Muscle layer of colon (tissue), 2 donors: Measurements from ENCODE around the gene PLCXD3.

Experiments used
- H3K27ac ChIP-seq: one replicate; pipeline ENCODE4 v1.7.0; 2013; ENCODE audit warnings: low read depth, mild to moderate bottlenecking, low read length, moderate library complexity
- H3K27me3 ChIP-seq, 2 donors: one replicate each; pipeline ENCODE4 v1.7.0; 2013; ENCODE audit warnings: low read length in 2 of 2, mild to moderate bottlenecking in 2 of 2; ENCODE audit not compliant: insufficient read depth in 2 of 2, control insufficient read depth in 1 of 2
- H3K36me3 ChIP-seq: one replicate; pipeline ENCODE4 v1.7.0; 2013; ENCODE audit warnings: mild to moderate bottlenecking, low read length; ENCODE audit not compliant: insufficient read depth
- H3K4me1 ChIP-seq: one replicate; pipeline ENCODE4 v1.7.0; 2013; ENCODE audit warnings: mild to moderate bottlenecking, low read length; ENCODE audit not compliant: insufficient read depth
- H3K4me3 ChIP-seq, 2 donors: one replicate each; pipeline ENCODE4 v1.7.0; 2013; ENCODE audit warnings: low read length in 2 of 2, low read depth in 1 of 2, mild to moderate bottlenecking in 1 of 2, moderate library complexity in 1 of 2
- H3K9ac ChIP-seq: one replicate; pipeline ENCODE4 v1.7.0; 2013; ENCODE audit warnings: low read length
- H3K9me3 ChIP-seq: one replicate; pipeline ENCODE4 v1.7.0; 2013; ENCODE audit warnings: mild to moderate bottlenecking, low read length
- donor health status: abdominal sarcoma.
- donor health status: Adenocarcinoma of cecum.

Gene PLCXD3

DNA sequence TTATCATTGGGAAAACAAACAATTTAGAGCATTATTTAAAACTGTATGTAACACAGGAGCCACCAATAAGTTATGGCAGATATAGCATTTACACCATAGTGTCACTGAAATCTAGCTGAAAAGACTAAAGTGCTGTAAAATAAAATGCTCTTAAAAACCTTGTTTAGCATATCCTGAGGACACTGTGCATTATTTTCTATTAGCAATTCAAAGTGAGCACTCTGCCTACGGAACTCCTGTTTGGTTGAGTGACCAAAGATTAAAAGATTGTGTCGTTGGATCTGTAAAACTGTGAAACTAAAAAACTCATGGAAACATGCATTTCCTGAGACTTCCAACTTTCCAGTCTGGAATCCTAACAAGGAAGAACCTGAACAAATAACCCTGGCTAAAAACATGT, 201.1 kb downstream of the PLCXD3 start:
- Histone ChIP-seq H3K27ac (no peak overlapping the region), H3K4me1 (no peaks in the 10 kb centered on the region), H3K9ac (no peak overlapping the region), H3K36me3 (no peaks in the 10 kb centered on the region), H3K9me3 (no peaks in the 10 kb centered on the region), H3K4me3 (no peak overlapping the region), H3K27me3 (no peaks in the 10 kb centered on the region)

DNA sequence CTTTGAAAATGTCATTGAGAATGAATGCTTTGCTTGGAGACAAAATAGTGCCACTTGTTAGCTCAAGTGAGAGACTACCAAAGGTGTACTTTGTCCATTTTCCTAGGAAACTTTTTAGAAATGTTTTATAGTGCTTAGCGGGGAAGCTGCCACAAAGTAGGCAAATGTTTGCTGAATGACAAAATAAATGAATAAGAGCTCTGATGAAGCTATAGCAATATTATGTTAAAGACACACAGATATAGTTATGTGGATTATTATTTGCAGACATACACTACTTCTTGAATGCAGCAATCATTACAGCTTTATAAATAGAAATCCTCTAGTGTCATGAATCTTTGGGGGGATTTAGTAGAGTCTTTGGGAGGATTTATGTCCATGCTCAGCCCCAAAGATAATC, 204.4 kb downstream of the PLCXD3 start:
- no peaks in the 10 kb centered on the region for H3K27me3 ChIP-seq
- no peak overlapping the region for H3K9ac ChIP-seq
- H3K4me3 ChIP-seq, result no peak overlapping the region
- no peaks in the 10 kb centered on the region for H3K9me3 ChIP-seq
- H3K36me3 ChIP-seq, result no peaks in the 10 kb centered on the region
- H3K27ac ChIP-seq, result no peak overlapping the region
- no peaks in the 10 kb centered on the region for H3K4me1 ChIP-seq

DNA sequence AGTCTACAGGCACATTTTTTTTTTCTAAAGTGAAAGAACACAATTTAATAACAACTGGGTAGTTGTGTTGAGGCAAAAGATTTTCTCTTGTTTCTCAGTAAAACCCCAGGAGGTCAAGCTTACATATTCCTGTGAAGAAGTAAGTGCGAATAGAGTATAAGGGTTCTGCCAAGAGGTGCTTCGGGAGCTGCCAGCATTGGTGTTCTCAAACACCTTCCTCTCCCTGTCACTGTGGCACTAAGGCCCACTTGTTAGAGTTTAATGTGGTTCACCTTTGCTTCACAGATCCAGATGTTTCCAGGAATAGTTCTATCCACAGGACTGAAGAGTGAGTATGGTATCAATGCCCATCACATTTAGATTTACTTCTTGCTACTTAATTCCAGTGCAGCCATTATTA, 205.3 kb downstream of the PLCXD3 start:
- Histone ChIP-seq H3K27me3 (no peaks in the 10 kb centered on the region), H3K36me3 (no peaks in the 10 kb centered on the region), H3K27ac (no peak overlapping the region), H3K9me3 (no peaks in the 10 kb centered on the region), H3K4me3 (no peak overlapping the region), H3K4me1 (no peaks in the 10 kb centered on the region), H3K9ac (no peak overlapping the region)

DNA sequence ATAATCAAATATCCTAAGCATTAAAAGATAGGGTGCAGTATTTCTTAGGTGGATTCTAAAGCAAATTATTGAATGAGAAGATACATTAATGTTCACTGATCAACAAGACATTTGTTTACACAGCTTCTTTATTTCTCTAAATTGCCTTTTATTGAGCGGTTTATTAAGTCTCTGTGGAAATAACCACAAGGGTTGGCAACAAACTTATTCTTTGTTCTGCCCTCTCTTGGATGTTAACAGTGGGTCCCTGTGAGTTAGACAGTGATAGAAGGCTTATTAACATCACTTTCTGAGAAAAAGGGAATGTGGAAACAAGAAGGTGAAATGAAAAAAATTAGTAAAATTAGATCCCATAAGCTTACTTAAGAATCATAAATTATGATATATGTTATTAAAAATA, 214.3 kb downstream of the PLCXD3 start:
- H3K4me3 ChIP-seq, result no peak overlapping the region
- no peak overlapping the region for H3K27ac ChIP-seq
- no peaks in the 10 kb centered on the region for H3K27me3 ChIP-seq
- no peaks in the 10 kb centered on the region for H3K9me3 ChIP-seq
- H3K36me3 ChIP-seq, result no peaks in the 10 kb centered on the region
- no peaks in the 10 kb centered on the region for H3K4me1 ChIP-seq
- H3K9ac ChIP-seq, result no peak overlapping the region

DNA sequence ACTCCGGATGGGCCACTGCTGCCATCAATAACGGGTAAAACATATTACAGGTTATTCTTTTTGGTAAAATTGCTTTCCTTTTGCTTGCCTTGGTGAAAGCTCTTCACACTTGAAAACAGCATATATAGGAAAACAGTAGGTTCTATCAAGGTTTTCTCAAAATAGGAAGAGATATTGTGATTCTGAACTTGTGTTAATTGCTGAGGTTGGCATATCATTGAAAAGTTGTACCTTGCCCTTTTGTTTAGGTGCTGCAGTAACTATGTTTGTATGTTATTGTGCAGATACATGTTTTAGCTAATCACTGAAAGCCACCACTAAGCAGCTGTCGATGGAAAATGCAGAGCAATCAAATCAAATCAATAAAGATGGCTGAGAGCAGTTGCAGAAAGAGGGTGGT, 219.1 kb downstream of the PLCXD3 start:
- Histone ChIP-seq H3K4me3 (no peak overlapping the region), H3K27ac (no peak overlapping the region), H3K9me3 (no peaks in the 10 kb centered on the region), H3K9ac (no peak overlapping the region), H3K4me1 (no peaks in the 10 kb centered on the region), H3K27me3 (no peaks in the 10 kb centered on the region), H3K36me3 (no peaks in the 10 kb centered on the region)

DNA sequence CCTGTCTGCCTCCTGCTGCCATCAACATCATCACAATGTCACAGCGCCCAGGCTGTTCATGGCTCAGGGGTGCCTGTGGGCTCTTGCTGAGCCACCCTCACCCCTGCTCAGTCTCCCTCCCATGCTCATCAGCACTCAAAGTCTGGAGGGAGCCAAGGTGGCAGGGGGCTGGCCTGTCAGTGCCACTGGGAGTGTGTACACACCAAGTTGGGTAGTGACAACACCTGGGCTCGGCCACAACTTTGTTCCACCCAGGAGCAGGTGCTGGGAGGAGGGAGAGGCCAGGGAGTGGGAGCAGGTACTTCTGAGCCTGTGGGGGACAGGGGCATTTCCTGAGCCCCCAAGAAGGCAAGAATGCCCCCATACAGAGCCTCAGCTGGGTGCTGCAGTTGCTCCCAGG, 219.6 kb downstream of the PLCXD3 start:
- no peaks in the 10 kb centered on the region for H3K36me3 ChIP-seq
- no peak overlapping the region for H3K27ac ChIP-seq
- H3K9me3 ChIP-seq, result no peaks in the 10 kb centered on the region
- no peak overlapping the region for H3K4me3 ChIP-seq
- H3K9ac ChIP-seq, result no peak overlapping the region
- H3K4me1 ChIP-seq, result no peaks in the 10 kb centered on the region
- H3K27me3 ChIP-seq, result no peaks in the 10 kb centered on the region

DNA sequence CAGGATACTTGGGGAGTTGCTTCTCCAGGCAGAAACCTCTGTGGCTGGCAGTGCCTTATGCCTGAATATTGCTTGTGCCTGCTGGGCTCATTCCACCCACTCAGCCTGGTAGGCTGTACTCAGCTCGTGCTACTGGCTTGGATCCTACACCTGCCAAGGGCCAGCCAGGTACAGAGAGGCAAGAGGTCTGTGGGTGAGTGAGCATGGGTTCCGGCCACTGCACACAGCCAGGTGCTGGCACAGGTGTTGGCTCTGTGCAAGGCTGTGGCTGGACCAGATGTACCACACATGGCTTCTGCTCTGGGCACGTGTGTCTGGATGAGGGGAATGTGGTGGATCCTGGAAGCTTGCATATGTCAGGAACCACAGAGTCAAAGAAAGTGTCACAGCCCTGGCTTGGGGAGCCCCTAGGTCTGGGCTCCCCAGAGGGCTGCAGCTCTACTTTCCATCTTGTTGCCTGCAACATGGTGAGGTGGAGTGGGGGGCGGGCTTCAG, 220.4 kb downstream of the PLCXD3 start:
- H3K27me3 ChIP-seq, result no peaks in the 10 kb centered on the region
- no peaks in the 10 kb centered on the region for H3K36me3 ChIP-seq
- no peak overlapping the region for H3K9ac ChIP-seq
- H3K9me3 ChIP-seq, result no peaks in the 10 kb centered on the region
- H3K4me1 ChIP-seq, result no peaks in the 10 kb centered on the region
- H3K27ac ChIP-seq, result no peak overlapping the region
- no peak overlapping the region for H3K4me3 ChIP-seq

DNA sequence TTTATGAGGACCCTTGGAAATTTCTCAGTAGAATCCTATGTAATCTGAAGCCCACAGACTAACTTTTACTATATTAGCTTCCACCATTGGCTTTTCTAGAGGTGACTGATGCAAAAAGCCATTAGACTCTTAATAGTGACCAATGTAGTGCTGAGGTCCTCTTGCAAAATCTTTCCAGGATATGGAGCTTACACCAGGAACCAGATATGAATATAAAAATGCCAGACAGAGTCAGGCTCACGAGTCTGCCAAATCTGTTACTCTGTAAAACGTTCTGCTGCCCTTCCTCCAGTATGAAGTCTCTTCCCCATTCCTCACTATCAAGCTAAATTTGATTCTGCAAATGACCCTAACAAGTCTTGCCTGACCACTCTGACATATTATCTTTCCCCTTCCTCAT, 223.7 kb downstream of the PLCXD3 start:
- Histone ChIP-seq H3K27ac (no peak overlapping the region), H3K4me3 (no peak overlapping the region), H3K36me3 (no peaks in the 10 kb centered on the region), H3K4me1 (no peaks in the 10 kb centered on the region), H3K27me3 (no peaks in the 10 kb centered on the region), H3K9ac (no peak overlapping the region), H3K9me3 (no peaks in the 10 kb centered on the region)

DNA sequence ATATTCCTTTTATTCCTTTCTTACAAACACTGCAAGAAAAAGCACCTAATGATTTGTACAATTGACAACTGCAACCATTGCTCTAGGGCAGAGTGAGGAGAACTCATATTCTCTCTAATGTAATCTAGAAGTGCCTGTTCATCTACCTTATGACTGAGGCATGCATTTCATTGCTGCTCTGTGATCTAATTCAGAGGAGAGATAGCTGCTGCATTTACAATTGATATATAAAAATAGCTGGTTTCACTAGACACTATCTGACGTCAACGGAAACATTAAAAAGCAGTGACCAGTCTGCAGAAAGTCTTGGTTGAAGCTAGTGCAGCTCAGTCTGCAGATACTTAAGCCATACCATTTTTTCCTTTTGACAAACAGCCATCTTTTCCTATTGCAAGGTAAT, 224.2 kb downstream of the PLCXD3 start:
- no peaks in the 10 kb centered on the region for H3K9me3 ChIP-seq
- H3K4me1 ChIP-seq, result no peaks in the 10 kb centered on the region
- H3K4me3 ChIP-seq, result no peak overlapping the region
- no peaks in the 10 kb centered on the region for H3K27me3 ChIP-seq
- H3K27ac ChIP-seq, result no peak overlapping the region
- no peaks in the 10 kb centered on the region for H3K36me3 ChIP-seq
- no peak overlapping the region for H3K9ac ChIP-seq

DNA sequence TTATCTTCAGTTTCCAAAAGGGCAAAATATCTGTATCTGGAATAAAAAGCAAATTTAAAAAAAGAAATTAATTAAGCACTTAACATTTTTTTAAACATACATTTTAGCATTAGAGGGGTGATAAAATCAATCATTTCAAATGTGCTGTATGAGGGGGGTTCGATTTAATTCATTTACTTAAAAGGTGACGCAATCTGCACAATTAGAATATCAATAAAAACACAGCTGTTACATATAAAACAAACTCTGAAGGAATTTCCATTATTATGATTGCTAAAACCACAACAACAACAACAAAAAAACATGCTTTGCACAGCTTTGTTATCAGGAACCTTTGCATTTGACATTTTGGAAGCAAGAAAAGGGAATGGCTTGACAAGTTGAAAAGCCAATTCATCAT, 225.5 kb downstream of the PLCXD3 start:
- Histone ChIP-seq H3K4me3 (no peak overlapping the region), H3K27ac (no peak overlapping the region), H3K9ac (no peak overlapping the region), H3K9me3 (no peaks in the 10 kb centered on the region), H3K4me1 (no peaks in the 10 kb centered on the region), H3K36me3 (no peaks in the 10 kb centered on the region), H3K27me3 (no peaks in the 10 kb centered on the region)

DNA sequence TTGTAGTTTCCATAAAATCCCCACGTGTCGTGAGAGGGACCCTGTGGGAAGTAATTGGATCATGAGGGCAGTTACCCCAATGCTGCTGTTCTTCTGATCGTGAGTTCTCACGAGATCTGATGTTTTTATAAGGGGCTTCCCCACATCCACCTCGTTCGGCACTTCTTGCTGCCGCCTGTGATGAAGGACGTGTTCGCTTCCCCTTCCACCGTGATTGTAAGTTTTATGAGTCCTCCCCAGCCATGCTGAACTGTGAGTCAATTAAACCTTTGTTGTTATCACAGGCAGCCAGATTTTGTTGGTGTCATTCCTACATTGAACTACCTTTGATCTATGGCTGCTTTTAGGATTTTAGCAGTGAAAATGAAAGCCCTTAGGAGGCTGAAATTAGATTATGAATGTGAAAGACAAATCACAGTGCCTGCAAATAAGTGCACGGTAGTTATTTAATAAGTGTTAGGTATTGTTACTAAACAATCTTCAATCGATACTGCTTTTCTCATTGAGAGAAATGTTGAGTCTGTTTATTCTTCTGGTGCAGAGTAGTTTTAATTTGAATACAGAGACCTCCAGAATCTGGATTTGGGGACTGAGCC, 229.1 kb downstream of the PLCXD3 start:
- H3K36me3 ChIP-seq, result no peaks in the 10 kb centered on the region
- no peaks in the 10 kb centered on the region for H3K9me3 ChIP-seq
- no peak overlapping the region for H3K27ac ChIP-seq
- H3K9ac ChIP-seq, result no peak overlapping the region
- H3K27me3 ChIP-seq, result no peaks in the 10 kb centered on the region
- no peaks in the 10 kb centered on the region for H3K4me1 ChIP-seq
- no peak overlapping the region for H3K4me3 ChIP-seq

DNA sequence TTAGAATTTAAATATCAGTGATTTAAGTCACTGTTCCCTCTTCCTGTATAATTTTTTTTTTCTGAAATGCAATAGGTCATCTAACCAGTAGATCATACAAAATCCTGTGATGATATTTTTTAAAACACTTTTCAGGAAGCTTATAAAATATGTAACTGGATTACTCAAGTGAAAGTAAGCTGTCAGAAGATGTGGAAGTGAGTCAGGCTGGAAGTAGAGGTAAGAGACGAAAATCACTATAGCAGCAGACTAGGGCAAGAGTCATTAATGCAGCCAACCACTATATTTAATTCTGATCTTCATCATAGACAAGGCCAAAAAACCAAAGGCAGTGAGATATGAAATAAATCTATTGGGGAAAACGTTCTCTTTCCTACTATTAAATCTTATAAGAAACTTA, 231.4 kb downstream of the PLCXD3 start:
- Histone ChIP-seq H3K4me1 (no peaks in the 10 kb centered on the region), H3K27ac (no peak overlapping the region), H3K36me3 (no peaks in the 10 kb centered on the region), H3K9ac (no peak overlapping the region), H3K4me3 (no peak overlapping the region), H3K27me3 (no peaks in the 10 kb centered on the region), H3K9me3 (no peaks in the 10 kb centered on the region)
